Germinal center (tissue), 1 donor: ENCODE data around the gene FLAD1.

Source experiments
- DNase-seq: peaks from one replicate; pipeline ENCODE4 v3.0.0; 2012; ENCODE audit warnings: mixed read lengths, low spot score

Gene FLAD1

GRCh38 chr1:155004352-155005075, 21.4 kb downstream of the FLAD1 start:
- no peak for DNase-seq

GRCh38 chr1:155005076-155006011, 22.2 kb downstream of the FLAD1 start:
- DNase-seq, result peak; percentile 73

DNA sequence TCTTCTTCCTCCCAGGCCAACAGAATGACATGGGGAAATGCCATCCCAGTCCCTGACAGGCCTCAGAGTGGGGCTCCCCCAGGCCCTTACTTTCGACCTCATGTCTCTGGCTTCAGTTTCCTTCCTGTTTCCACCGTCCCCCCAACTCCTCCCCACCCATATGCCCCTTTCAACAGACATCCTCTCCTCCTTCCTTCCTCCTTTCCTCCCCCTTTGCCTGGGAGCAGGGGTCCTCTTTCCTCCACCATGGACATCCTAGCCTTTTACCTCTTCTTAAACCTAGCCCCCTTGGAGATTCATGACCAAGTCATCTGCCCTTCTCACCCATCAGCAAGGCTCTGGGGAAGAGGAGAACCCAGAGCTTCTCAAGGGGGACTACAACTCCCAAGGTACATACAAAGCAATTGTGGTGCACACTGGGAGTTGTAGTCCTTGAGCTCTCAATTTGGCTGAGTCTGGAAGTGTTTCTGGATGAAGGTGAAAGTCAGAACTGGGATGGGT, 23.5 kb downstream of the FLAD1 start:
- peak; percentile 49 for DNase-seq

- DNase-seq, result no peak
Measured at GRCh38 chr1:155007251-155007828, 24.2 kb downstream of the FLAD1 start.

GRCh38 chr1:155008015-155008941, 25.1 kb downstream of the FLAD1 start:
- DNase-seq, result no peak

- DNase-seq, result no peak
Measured at GRCh38 chr1:155009221-155009711, 26.1 kb downstream of the FLAD1 start.

DNA sequence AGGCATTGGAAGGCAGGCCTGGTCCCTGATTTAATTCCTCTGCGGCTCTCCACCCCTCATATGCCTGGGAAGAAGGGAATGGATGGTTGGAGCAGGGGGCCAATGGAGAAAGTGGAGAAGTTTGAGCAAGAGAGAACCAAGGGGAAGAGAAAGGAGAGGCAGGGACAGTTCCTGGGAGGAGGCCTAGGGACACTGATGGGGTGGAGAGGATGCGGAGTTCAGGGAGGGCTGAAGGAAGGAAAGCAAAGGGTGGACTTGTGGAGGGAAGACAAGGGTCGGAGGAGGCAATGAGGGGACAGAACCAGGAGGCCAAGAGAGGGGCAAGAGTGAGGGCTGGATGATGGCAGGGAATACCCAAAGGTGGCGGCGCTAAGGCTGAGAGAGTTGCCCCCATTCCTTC, 26.6 kb downstream of the FLAD1 start:
- no peak for DNase-seq

- DNase-seq, result no peak
Measured at GRCh38 chr1:155010211-155010918, 27.2 kb downstream of the FLAD1 start.

GRCh38 chr1:155011004-155011416, 27.9 kb downstream of the FLAD1 start:
- DNase-seq, result no peak

DNA sequence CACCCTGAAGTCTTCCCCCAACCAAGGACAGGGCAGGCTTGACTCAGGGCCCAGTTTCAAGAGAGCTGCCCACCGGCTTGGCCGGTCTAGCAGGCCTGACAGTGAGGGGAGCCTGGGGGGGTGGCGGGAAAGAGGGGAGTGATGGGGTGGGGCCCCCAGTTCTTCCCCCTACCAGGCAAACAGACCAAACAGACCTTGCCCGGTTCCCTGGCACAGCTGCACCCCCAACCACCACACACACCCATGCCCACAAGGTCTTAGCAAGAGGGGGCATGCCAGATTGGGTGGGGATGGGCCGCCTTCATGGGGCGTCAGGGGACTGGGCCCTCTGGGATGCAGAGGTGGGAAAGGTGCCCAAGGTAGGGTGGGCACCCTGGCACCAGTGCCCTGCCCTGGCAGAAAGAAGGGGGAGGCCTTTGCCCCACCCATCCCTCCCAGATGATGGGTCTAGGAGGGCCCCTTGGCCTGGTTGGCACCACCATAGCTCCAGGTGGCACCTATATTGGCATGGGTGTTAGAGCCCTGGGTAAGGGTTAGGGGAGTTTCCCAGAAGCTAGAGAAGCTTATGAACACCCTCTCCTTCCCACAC, 28.4 kb downstream of the FLAD1 start:
- DNase-seq, result no peak

GRCh38 chr1:155012026-155012546, 28.9 kb downstream of the FLAD1 start:
- no peak for DNase-seq

GRCh38 chr1:155012776-155013602, 29.8 kb downstream of the FLAD1 start:
- no peak for DNase-seq

GRCh38 chr1:155013632-155014031, 30.5 kb downstream of the FLAD1 start:
- DNase-seq, result no peak

DNA sequence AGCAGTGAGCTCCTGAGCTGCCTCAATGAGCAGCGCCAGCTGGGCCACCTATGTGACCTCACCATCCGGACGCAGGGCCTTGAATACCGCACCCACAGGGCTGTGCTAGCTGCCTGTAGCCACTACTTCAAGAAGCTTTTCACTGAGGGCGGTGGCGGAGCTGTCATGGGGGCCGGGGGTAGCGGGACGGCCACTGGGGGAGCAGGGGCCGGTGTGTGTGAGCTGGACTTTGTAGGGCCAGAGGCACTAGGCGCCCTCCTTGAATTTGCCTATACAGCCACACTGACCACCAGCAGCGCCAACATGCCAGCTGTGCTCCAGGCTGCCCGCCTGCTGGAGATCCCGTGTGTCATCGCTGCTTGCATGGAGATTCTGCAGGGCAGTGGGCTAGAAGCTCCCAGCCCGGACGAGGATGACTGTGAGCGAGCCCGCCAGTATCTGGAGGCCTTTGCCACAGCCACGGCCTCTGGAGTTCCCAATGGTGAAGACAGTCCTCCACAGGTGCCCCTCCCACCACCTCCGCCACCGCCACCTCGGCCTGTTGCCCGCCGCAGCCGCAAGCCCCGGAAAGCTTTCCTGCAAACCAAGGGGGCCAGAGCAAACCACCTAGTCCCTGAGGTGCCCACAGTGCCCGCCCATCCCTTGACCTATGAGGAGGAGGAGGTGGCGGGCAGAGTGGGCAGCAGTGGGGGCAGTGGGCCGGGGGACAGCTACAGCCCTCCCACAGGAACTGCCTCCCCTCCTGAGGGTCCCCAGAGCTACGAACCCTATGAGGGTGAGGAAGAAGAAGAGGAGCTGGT, 31.8 kb downstream of the FLAD1 start:
- DNase-seq, result no peak

DNA sequence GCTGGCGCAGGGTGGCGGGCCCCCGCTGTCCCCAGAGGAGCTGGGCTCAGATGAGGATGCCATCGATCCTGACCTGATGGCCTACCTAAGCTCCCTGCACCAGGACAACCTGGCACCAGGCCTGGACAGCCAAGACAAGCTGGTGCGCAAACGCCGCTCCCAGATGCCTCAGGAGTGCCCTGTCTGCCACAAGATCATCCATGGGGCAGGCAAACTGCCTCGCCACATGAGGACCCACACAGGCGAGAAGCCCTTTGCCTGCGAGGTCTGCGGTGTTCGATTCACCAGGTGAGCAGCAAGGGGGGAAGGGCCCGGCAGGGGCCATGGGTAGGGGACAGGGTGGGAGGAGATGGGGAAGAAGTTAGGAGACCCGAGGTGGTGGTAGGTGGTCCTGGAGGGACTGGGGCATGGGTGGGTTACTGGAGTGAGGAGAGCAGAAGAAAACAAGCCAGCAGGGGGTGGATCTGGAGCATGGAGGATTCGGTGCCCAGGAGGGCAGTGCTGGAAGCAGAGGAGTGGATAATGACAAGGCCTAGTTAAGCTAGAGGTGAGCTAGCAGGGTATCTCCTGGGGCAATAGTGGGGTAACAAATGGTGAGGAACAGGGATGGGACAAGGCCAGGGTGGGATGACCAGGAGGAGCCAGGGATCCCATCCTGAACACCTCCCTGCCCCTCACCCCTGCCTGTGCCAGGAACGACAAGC, 32.5 kb downstream of the FLAD1 start:
- DNase-seq, result no peak

DNA sequence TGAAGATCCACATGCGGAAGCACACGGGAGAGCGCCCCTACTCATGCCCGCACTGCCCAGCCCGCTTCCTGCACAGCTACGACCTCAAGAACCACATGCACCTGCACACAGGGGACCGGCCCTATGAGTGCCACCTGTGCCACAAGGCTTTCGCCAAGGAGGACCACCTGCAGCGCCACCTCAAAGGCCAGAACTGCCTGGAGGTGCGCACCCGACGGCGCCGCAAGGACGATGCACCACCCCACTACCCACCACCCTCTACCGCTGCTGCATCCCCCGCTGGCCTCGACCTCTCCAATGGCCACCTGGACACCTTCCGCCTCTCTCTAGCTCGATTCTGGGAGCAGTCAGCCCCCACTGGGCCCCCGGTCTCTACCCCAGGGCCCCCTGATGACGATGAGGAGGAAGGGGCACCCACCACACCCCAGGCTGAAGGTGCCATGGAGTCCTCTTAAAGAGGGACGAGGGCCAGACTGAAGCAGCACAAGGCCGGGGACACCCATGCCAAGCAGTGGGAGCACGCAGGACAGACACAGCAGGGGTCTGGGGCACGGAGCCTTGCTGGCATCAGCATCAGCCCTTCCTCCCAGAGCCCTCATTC, 33.2 kb downstream of the FLAD1 start:
- peak; percentile 63 for DNase-seq
